Brain pericyte (primary cell): ENCODE data around the gene SOST.

Source experiments
- DNase-seq: peaks from one replicate; pipeline ENCODE4 v3.0.0-alpha.2; 2012; ENCODE audit warnings: low read depth, low spot score

SOST gene

GRCh38 chr17:43707184-43707583, 51.4 kb downstream of the SOST start:
- DNase-seq = no peak

- DNase-seq = no peak
These were observed 52.4 kb downstream of the SOST start for GRCh38 chr17:43706235-43706634.
